MG63 (cell line): ENCODE results near the gene MLANA. TPM values are rescaled to one million over a fixed set of nuclear protein-coding genes. Genes with fewer than 3 reads are reported as not detected.

Source experiments
- DNase-seq: peaks from one replicate; pipeline ENCODE4 v3.0.0-alpha.2; 2020
- H3K27me3 ChIP-seq: fragments of 250-450 bp; sonication (Bioruptor Pico); 2 replicates; pipeline ENCODE4 v1.5.1; 2020; ENCODE audit warnings: mild to moderate bottlenecking, moderate library complexity
- H3K36me3 ChIP-seq: fragments of 250-450 bp; sonication (Bioruptor Pico); 2 replicates; pipeline ENCODE4 v1.5.1; 2020; ENCODE audit warnings: mild to moderate bottlenecking, moderate library complexity
- H3K4me3 ChIP-seq: fragments of 250-450 bp; sonication (Bioruptor Pico); 2 replicates; pipeline ENCODE4 v1.5.1; 2020; ENCODE audit warnings: mild to moderate bottlenecking, moderate library complexity
- H3K9me3 ChIP-seq: fragments of 250-450 bp; sonication (Bioruptor Pico); 2 replicates; pipeline ENCODE4 v1.5.1; 2020; ENCODE audit warnings: mild to moderate bottlenecking, moderate library complexity
- total RNA-seq: library from RNA; depleted of rRNA; stranded (reverse); fragments of >200 nt; shearing (Covaris generic); gene quantifications from 2 replicates; pipeline ENCODE4 v1.2.3, GENCODE V29; 2014; ENCODE audit warnings: low replicate concordance

The MLANA gene
- total RNA-seq, 1 experiment from 2014 or later, result not detected

DNA sequence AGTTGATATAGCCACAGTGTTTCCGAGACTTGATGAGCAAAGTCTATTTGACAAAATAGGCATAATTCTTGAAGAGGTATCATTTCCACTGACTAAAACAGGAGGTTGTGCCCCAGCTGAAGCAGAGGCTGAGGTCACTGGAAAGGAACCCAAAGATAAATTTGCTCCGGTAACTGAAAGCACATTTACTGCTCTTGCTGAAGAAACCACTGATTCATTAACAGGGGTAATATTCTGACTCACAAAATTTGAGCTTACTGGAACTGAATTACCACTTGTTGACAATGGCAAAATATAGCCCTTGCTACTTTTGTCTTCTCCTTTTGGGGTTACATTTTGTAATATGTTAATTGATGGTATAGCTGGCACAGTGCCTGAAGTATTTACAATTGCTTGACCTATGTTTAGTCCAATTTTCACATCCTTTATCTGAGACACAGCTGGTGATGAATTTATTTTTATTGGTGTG, 30.2 kb downstream of the MLANA start:
- Histone ChIP-seq H3K4me3 (no peak overlapping the region), H3K36me3 (no peaks in the 10 kb centered on the region), H3K27me3 (no peaks in the 10 kb centered on the region), H3K9me3 (no peaks in the 10 kb centered on the region)
- DNase-seq, result no peak

DNA sequence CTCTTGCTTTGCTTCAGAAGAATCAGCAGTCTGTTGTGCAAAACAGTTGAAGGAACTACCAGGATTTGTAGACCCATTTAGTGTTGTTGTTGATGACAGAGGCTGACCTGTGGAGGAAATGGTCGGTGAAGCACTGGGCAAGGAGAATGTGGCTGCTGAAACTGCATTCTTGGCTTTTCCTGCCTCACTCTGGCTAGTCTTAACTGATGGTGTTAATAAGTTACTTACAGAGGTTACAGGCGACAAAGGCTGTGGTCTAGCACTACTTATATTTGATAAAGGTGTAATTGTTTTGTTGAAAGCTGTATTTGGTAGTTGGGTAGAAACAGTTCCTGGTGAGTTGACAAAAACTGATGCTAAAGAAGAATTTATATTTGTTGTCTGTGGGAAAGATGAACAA, 31.5 kb downstream of the MLANA start:
- H3K9me3 ChIP-seq, result no peaks in the 10 kb centered on the region
- no peak overlapping the region for H3K4me3 ChIP-seq
- DNase-seq, result no peak
- H3K27me3 ChIP-seq, result no peaks in the 10 kb centered on the region
- H3K36me3 ChIP-seq, result no peaks in the 10 kb centered on the region

DNA sequence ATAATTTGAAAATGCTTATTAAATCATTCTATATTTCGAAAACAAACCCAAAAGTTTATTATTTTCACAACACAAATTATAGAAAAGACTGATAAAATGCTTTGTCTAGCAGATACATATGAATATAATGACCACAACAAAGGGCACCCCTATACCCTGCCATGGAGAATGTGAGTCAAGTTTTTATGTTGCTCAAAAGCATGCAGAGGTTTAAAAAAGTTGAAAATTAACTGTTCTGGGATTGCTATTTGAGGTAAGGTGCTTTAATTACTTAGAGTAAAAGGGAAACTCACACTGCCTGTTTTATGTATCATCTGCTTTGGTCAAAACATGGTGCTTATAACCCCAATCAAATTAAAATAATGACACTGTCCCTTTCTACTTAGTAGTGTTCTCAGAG, 41.0 kb downstream of the MLANA start:
- no peak overlapping the region for H3K4me3 ChIP-seq
- H3K36me3 ChIP-seq, result no peaks in the 10 kb centered on the region
- DNase-seq, result no peak
- H3K27me3 ChIP-seq, result no peaks in the 10 kb centered on the region
- no peaks in the 10 kb centered on the region for H3K9me3 ChIP-seq

DNA sequence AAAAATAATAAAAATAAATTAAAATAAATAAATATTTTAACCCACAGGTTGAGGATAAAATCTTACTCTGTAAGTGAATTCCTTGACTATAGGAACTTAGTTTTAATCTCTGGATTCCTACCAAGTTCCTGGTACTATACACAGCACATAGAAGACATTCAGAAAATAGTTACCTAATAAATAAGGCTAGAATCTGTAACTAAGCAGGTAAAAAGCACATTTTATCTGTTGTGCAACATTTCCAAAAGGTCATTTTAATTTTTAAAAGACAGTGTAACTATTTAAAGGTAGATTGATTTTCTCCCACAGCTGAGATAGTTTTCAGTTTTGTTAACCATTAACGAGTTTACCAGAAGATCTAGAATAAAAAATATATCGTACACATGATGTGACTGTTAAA, 47.8 kb downstream of the MLANA start:
- no peaks in the 10 kb centered on the region for H3K27me3 ChIP-seq
- no peak overlapping the region for H3K4me3 ChIP-seq
- no peaks in the 10 kb centered on the region for H3K9me3 ChIP-seq
- DNase-seq, result no peak
- H3K36me3 ChIP-seq, result no peaks in the 10 kb centered on the region

DNA sequence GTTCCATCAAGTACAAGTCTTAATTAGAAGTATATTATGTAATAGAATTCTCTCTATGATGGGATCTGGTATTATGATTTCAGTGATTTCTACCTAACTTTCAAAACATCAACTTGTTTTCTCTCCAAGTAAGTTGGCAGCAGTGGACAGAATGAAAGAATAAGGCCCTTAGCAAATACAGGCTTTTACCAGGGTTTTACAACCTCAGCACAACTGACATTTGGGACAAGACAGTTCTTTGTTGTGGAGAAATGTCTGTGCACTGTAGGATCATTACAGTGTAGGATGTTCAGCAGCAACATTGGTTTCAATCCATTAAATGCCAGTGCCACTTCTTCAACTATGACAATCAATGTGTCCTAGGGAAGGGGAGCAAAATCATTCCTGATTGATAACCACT, 48.8 kb downstream of the MLANA start:
- no peak for DNase-seq
- H3K36me3 ChIP-seq, result no peaks in the 10 kb centered on the region
- H3K9me3 ChIP-seq, result no peaks in the 10 kb centered on the region
- no peaks in the 10 kb centered on the region for H3K27me3 ChIP-seq
- no peak overlapping the region for H3K4me3 ChIP-seq

DNA sequence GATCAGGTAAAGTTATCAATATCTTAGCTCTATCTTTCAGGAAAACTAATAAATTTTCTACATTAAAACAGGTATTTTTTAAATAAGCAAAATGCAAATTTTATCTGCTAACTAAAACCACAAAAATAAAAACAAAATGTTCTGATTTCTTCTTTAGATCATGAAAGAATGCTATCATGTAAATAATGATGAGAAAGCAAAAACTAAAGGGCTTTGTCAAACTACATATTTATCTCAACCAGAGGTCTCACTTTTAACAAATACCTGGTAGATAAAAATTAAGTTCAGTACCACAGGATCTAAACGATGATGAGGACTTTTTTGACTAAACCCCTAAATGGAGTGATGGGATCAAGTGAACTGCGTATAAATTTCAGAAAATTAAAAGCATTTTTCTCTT, 50.5 kb downstream of the MLANA start:
- H3K9me3 ChIP-seq, result no peaks in the 10 kb centered on the region
- H3K4me3 ChIP-seq, result no peak overlapping the region
- no peaks in the 10 kb centered on the region for H3K27me3 ChIP-seq
- no peak for DNase-seq
- no peaks in the 10 kb centered on the region for H3K36me3 ChIP-seq

DNA sequence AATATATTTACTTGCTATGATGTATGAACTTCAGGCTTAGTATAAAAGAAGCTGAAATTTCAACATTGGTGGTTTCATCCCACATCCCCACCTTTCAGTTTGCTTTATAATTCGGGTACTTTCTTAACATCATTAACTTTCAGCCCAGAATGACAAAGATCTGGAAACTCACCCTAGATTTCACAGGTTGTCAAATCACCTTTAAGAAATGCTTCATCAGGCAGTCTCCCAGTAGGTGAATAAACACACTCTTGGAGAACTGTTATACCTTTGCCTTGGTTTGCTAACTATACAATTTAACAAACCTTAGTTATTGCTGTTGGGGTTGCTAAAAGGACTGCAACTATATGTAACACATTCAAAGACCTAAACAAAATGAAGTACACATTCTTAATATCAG, 54.4 kb downstream of the MLANA start:
- Histone ChIP-seq H3K4me3 (no peak overlapping the region), H3K27me3 (no peaks in the 10 kb centered on the region), H3K9me3 (no peaks in the 10 kb centered on the region), H3K36me3 (no peaks in the 10 kb centered on the region)
- no peak for DNase-seq

DNA sequence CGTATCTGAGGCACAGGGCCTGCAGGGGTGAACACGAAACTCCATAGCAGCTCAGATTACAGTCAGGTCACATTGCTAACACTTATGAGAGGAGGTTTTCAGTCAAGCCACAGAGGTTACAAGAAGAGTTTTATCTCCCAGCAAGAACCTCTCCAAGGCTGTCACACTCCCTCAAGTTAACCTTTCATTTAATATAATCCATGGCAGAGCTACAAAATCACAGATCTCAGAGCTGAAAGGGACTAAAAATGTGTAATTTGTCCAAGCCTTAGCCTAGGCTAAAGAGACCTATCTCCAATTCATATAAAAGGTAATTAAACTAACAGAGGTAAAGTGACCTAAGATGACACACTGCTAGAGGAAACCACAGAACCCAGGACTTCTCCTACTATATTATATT, 57.2 kb downstream of the MLANA start:
- Histone ChIP-seq H3K36me3 (no peaks in the 10 kb centered on the region), H3K9me3 (no peaks in the 10 kb centered on the region), H3K4me3 (no peak overlapping the region), H3K27me3 (no peaks in the 10 kb centered on the region)
- DNase-seq, result no peak

DNA sequence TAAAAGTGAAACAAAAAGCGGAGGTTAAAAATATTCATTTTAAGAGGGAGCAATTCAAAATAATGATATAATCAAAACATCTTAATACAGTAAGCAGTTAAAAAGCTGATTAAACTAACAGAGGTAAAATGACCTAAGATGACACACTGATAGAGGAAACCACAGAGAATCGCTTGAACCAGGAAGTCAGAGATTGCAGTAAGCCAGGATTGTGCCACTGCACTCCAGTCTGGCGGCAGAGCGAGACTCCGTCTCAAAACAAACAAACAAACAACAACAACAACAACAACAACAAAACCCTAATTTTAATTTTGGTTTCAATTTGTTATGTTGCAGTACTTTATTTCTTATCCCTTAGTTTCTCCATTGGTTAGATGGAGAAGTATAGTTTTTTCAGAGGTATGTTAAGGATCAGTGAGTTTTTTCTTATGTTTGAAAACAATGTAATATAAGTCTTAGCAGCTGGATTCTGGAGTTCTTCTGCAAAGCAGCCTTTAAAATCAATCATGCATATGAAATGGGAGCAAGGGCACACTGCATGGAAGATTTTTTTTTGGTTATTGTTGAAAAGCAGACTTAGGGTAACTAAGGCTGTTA, 58.5 kb downstream of the MLANA start:
- Histone ChIP-seq H3K4me3 (peak overlapping the region; percentile 3; the same call in 1 of the 2 replicates), H3K27me3 (no peaks in the 10 kb centered on the region), H3K9me3 (no peaks in the 10 kb centered on the region), H3K36me3 (no peaks in the 10 kb centered on the region)
- DNase-seq, result peak; percentile 0

DNA sequence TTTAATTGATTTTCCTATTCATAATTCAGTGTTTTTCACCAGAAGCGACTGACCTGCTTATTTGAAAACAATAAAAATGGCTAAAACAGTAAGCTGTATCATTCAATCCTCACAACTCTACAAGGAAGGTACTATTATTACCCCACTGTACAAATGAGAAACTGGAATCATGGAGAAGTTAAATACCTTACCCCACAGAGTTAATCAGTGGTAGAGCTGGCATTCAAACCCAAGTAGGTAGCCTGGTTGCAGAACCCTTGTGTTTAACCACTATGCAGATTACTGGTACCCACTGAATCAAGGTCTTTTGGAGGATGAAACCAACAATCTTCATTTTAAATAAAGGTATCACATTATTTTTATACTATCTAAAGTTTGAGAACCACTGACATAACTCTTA, 59.6 kb downstream of the MLANA start:
- DNase-seq, result no peak
- Histone ChIP-seq H3K27me3 (no peaks in the 10 kb centered on the region), H3K36me3 (no peaks in the 10 kb centered on the region), H3K4me3 (no peak overlapping the region), H3K9me3 (no peaks in the 10 kb centered on the region)

DNA sequence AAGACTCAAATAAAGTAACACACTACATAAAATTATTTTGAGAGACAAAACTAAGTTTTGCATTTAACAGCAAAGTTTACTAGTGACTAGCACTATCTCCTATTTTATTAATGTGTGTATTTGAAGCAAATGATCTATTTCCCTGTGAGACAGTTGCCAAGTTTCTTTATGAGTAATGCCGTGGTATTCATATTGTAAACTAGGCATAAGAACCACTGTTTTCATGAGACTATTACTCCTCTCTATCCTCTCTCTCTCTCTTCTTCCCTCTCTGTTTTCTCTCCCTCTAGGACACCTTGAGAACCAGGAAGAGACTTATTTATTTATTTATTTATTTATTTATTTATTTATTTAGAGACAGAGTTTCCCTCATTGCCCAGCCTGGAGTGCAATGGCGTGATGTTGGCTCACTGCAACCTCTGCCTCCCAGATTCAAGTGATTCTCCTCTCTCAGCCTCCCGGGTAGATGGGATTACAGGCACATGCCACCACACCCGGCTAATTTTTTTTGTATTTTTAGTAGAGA, 61.1 kb downstream of the MLANA start:
- peak; percentile 0 for DNase-seq
- no peaks in the 10 kb centered on the region for H3K27me3 ChIP-seq
- H3K9me3 ChIP-seq, result no peaks in the 10 kb centered on the region
- no peak overlapping the region for H3K4me3 ChIP-seq
- no peaks in the 10 kb centered on the region for H3K36me3 ChIP-seq

DNA sequence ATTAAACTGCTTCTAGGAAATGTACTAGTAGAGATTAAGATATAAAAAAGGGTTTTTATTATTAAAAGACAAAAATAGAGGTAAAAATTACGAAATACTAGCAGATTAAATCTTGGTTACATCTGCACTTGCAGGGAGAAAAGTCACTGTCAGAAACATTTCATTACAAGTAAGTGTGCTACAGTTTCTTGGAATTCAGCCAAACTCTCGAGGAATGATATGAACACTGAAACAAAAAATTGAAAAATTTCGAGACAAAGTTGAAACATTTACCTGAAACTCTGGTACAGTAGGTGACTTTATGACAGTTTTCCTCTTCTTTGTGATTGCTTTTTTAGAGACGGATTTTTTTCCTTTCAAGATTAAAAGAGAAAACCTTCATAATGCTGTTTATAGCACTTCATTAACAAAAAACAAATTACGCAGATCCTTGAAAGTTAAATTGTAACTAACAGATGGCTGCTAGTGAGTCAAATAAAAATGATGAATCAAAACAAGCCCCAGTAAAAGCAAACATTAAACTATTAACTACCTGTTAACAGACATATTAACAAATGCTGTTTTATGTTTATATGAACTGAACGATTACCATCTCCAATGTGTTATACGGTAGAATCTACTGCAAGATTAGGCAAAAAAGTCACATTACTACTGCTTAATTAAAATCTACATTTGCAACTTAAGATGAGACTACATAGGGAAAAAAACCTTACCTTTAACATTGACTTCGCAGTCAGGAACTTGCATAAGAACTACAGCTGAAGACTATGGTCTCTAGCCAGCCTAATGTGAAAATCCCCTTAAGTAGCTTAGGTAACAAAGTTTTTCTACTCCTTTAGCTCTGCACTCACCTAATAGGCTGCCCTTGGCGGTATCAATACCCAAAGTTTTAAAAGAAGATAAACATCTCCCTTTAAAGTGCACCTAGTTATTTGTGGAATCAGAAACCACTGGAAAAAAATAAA, 63.3 kb downstream of the MLANA start:
- H3K36me3 ChIP-seq, result no peaks in the 10 kb centered on the region
- H3K4me3 ChIP-seq, result no peak overlapping the region
- no peaks in the 10 kb centered on the region for H3K9me3 ChIP-seq
- no peak for DNase-seq
- no peaks in the 10 kb centered on the region for H3K27me3 ChIP-seq

DNA sequence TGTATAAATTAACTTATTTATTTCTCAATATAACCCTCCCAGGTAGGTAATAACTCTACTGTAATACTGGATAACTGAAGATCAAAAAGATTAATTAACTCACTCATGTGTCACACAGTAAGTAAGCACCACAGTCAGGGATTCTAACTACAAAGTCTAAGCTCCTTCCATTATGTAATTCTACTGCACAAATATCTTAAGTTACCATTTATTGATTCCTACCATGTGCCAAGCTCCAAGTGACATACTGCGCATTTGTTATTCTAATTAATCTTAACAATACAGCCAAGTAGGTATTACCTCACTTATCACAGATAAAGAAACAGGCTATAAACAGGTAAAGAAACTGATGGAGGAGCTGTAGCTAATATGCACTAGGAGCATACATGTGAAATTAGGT, 66.5 kb downstream of the MLANA start:
- no peak overlapping the region for H3K4me3 ChIP-seq
- no peak for DNase-seq
- H3K27me3 ChIP-seq, result no peaks in the 10 kb centered on the region
- no peaks in the 10 kb centered on the region for H3K9me3 ChIP-seq
- no peaks in the 10 kb centered on the region for H3K36me3 ChIP-seq

DNA sequence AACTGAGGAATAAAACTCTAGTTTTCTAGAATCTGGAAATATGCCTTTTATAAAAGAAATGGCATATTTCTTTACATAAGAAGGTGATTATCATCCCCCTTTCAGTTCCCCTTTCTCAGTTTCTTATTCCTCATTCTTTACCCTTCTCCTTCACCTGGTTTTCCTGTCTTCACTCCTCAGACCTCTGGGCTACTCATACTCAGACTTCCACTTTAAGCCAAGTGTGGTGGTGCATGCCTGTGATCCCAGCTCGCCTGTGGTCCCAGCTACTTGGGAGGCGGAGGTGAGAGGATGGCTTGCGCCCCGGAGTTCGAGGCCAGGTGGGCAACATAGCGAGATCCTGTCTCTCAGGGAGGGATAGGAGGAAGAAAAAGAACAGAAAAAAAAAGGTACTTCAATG, 67.6 kb downstream of the MLANA start:
- Histone ChIP-seq H3K36me3 (no peaks in the 10 kb centered on the region), H3K9me3 (no peaks in the 10 kb centered on the region), H3K27me3 (no peaks in the 10 kb centered on the region), H3K4me3 (no peak overlapping the region)
- no peak for DNase-seq
